ES-I3 (cell line): ENCODE data around the gene GALK2.

Experiments
- H3K36me3 ChIP-seq: 2 replicates; pipeline ENCODE4 v1.6.1; 2013; ENCODE audit warnings: mild to moderate bottlenecking, low read length, control low read depth, moderate library complexity; ENCODE audit not compliant: insufficient read depth
- H3K4me1 ChIP-seq: 2 replicates; pipeline ENCODE4 v1.6.1; 2013; ENCODE audit warnings: mild to moderate bottlenecking, control low read depth, low read length; ENCODE audit not compliant: insufficient read depth
- H3K9ac ChIP-seq: 2 replicates; pipeline ENCODE4 v1.6.1; 2013; ENCODE audit warnings: low read depth, mild to moderate bottlenecking, low read length, moderate library complexity
- H3K9me3 ChIP-seq: 2 replicates; pipeline ENCODE4 v1.6.1; 2013; ENCODE audit warnings: mild to moderate bottlenecking, low read length, moderate library complexity; ENCODE audit not compliant: control insufficient read depth, insufficient read depth

GALK2 gene

GRCh38 chr15:49169880-49170597 is at the start of gene GALK2:
Gene GALK2, plus strand, starts transcription at chr15:49170247. Its CDS starts 76 bp downstream, at chr15:49170323.
- Histone ChIP-seq H3K9ac (peak within 1 kb of the TSS; percentile 78), H3K9me3 (no peaks in the 10 kb centered on the region), H3K36me3 (no peaks in the 10 kb centered on the region), H3K4me1 (no peaks in the 10 kb centered on the region)

GRCh38 chr15:49120832-49121231 is 49.2 kb upstream of the GALK2 start:
- Histone ChIP-seq H3K9me3 (no peaks in the 10 kb centered on the region), H3K9ac (no peak overlapping the region), H3K36me3 (no peaks in the 10 kb centered on the region), H3K4me1 (no peaks in the 10 kb centered on the region)

- no peaks in the 10 kb centered on the region for H3K4me1 ChIP-seq
- H3K36me3 ChIP-seq = no peaks in the 10 kb centered on the region
- no peak overlapping the region for H3K9ac ChIP-seq
- H3K9me3 ChIP-seq = no peaks in the 10 kb centered on the region
Measured at GRCh38 chr15:49121901-49122300, 48.1 kb upstream of the GALK2 start.

- H3K4me1 ChIP-seq = no peaks in the 10 kb centered on the region
- peaks cover 2% of the 10 kb centered on the region; the same call in 1 of the 2 replicates for H3K36me3 ChIP-seq
- no peak overlapping the region for H3K9ac ChIP-seq
- H3K9me3 ChIP-seq = no peaks in the 10 kb centered on the region
Measured at GRCh38 chr15:49122541-49123062, 47.4 kb upstream of the GALK2 start.

GRCh38 chr15:49124371-49124770 is 45.7 kb upstream of the GALK2 start:
- Histone ChIP-seq H3K36me3 (peaks cover 5% of the 10 kb centered on the region), H3K9me3 (no peaks in the 10 kb centered on the region)

GRCh38 chr15:49131403-49131802 is 38.6 kb upstream of the GALK2 start:
- Histone ChIP-seq H3K9ac (no peak overlapping the region), H3K9me3 (no peaks in the 10 kb centered on the region), H3K4me1 (no peaks in the 10 kb centered on the region), H3K36me3 (peaks cover 14% of the 10 kb centered on the region)

More at GRCh38 chr15:49124371-49124770, 45.7 kb upstream of the GALK2 start:
- no peaks in the 10 kb centered on the region for H3K4me1 ChIP-seq
- H3K9ac ChIP-seq = no peak overlapping the region

- no peaks in the 10 kb centered on the region for H3K9me3 ChIP-seq
- peaks cover 9% of the 10 kb centered on the region for H3K36me3 ChIP-seq
- H3K9ac ChIP-seq = no peak overlapping the region
- H3K4me1 ChIP-seq = no peaks in the 10 kb centered on the region
Measured at GRCh38 chr15:49134683-49135341, 35.2 kb upstream of the GALK2 start.

- H3K9ac ChIP-seq = no peak overlapping the region
- peaks cover 9% of the 10 kb centered on the region for H3K36me3 ChIP-seq
- no peaks in the 10 kb centered on the region for H3K4me1 ChIP-seq
- H3K9me3 ChIP-seq = no peaks in the 10 kb centered on the region
Measured at GRCh38 chr15:49135342-49135857, 34.6 kb upstream of the GALK2 start.

- no peak overlapping the region for H3K9ac ChIP-seq
- H3K4me1 ChIP-seq = no peaks in the 10 kb centered on the region
- H3K36me3 ChIP-seq = peaks cover 9% of the 10 kb centered on the region
- H3K9me3 ChIP-seq = no peaks in the 10 kb centered on the region
Measured at GRCh38 chr15:49135911-49136310, 34.1 kb upstream of the GALK2 start.

- Histone ChIP-seq H3K36me3 (peaks cover 11% of the 10 kb centered on the region), H3K9me3 (no peaks in the 10 kb centered on the region), H3K4me1 (no peaks in the 10 kb centered on the region), H3K9ac (no peak overlapping the region)
Measured at GRCh38 chr15:49137861-49138260, 32.2 kb upstream of the GALK2 start.

- H3K4me1 ChIP-seq = peaks cover 5% of the 10 kb centered on the region; the same call in 1 of the 2 replicates
- peaks cover 14% of the 10 kb centered on the region for H3K36me3 ChIP-seq
- no peak overlapping the region for H3K9ac ChIP-seq
- no peaks in the 10 kb centered on the region for H3K9me3 ChIP-seq
Measured at GRCh38 chr15:49145651-49146609, 24.1 kb upstream of the GALK2 start.

GRCh38 chr15:49148298-49148697 is 21.7 kb upstream of the GALK2 start:
- peaks cover 5% of the 10 kb centered on the region; the same call in 1 of the 2 replicates for H3K4me1 ChIP-seq
- H3K9ac ChIP-seq = no peak overlapping the region
- H3K9me3 ChIP-seq = no peaks in the 10 kb centered on the region
- H3K36me3 ChIP-seq = peaks cover 4% of the 10 kb centered on the region

- Histone ChIP-seq H3K36me3 (peaks cover 3% of the 10 kb centered on the region; the same call in 1 of the 2 replicates), H3K9ac (no peak overlapping the region), H3K4me1 (peaks cover 7% of the 10 kb centered on the region; the same call in 1 of the 2 replicates), H3K9me3 (no peaks in the 10 kb centered on the region)
Measured at GRCh38 chr15:49148727-49149126, 21.3 kb upstream of the GALK2 start.

GRCh38 chr15:49151831-49152230 is 18.2 kb upstream of the GALK2 start:
- Histone ChIP-seq H3K36me3 (no peaks in the 10 kb centered on the region), H3K9me3 (no peaks in the 10 kb centered on the region), H3K9ac (no peak overlapping the region), H3K4me1 (peaks cover 9% of the 10 kb centered on the region; the same call in 1 of the 2 replicates)
